Neural cell (in vitro differentiated cells): ENCODE measurements around the gene TSPAN9. TPM values are rescaled to one million over a fixed set of nuclear protein-coding genes. Genes with fewer than 3 reads are reported as not detected.

Experiments used
- H2AFZ ChIP-seq: fragments of 200-600, 300-800 bp; sonication (generic), shearing (Covaris generic); 2 replicates; pipeline ENCODE4 v1.6.0; 2014; ENCODE audit warnings: low read depth, mild to moderate bottlenecking, antibody characterized with exemption, low read length, moderate library complexity
- H3F3A ChIP-seq: fragments of 200-600 bp; shearing (Covaris generic); 2 replicates; pipeline ENCODE4 v1.6.1; 2016; ENCODE audit warnings: mild to moderate bottlenecking, moderate library complexity, mixed read lengths, antibody characterized with exemption, low read length; ENCODE audit not compliant: insufficient read depth, poor library complexity, severe bottlenecking
- H3K27ac ChIP-seq: fragments of 200-600, 300-800 bp; sonication (generic), shearing (Covaris generic); 2 replicates; pipeline ENCODE4 v1.5.1; 2014; ENCODE audit warnings: mild to moderate bottlenecking, low read length, moderate library complexity
- H3K27me3 ChIP-seq: fragments of 300-800, 200-600 bp; sonication (generic), shearing (Covaris generic); 2 replicates; pipeline ENCODE4 v1.6.0; 2014; ENCODE audit warnings: mild to moderate bottlenecking, low read depth, low read length, moderate library complexity; ENCODE audit not compliant: insufficient read depth
- H3K36me3 ChIP-seq: fragments of 300-800, 200-600 bp; sonication (generic), shearing (Covaris generic); 2 replicates; pipeline ENCODE4 v1.5.1; 2014; ENCODE audit warnings: mild to moderate bottlenecking, antibody characterized with exemption, low read length, moderate library complexity; ENCODE audit not compliant: insufficient read depth
- H3K4me2 ChIP-seq: fragments of 300-800, 200-600 bp; sonication (generic), shearing (Covaris generic); 2 replicates; pipeline ENCODE4 v1.6.0; 2014; ENCODE audit warnings: mild to moderate bottlenecking, low read length
- H3K4me3 ChIP-seq: fragments of 300-800, 200-600 bp; sonication (generic), shearing (Covaris generic); 2 replicates; pipeline ENCODE4 v1.5.1; 2014; ENCODE audit warnings: mild to moderate bottlenecking, low read length, moderate library complexity
- H3K79me2 ChIP-seq: fragments of 200-600 bp; shearing (Covaris generic); replicated peaks from 2 replicates; pipeline ENCODE4 v1.6.0; 2014; ENCODE audit warnings: mild to moderate bottlenecking, low read length, moderate library complexity; ENCODE audit not compliant: insufficient read depth
- H3K9ac ChIP-seq: fragments of 300-800, 200-600 bp; sonication (generic), shearing (Covaris generic); 2 replicates; pipeline ENCODE4 v1.6.1; 2016; ENCODE audit warnings: mild to moderate bottlenecking, low read length, mixed read lengths
- H3K9me2 ChIP-seq: fragments of 200-600 bp; shearing (Covaris generic); 2 replicates; pipeline ENCODE4 v1.6.1; 2016; ENCODE audit warnings: mild to moderate bottlenecking, low read length, mixed read lengths; ENCODE audit not compliant: insufficient read depth
- H3K9me3 ChIP-seq: fragments of 200-600, 300-800 bp; sonication (generic), shearing (Covaris generic); 2 replicates; pipeline ENCODE4 v1.6.1; 2016; ENCODE audit warnings: mild to moderate bottlenecking, mixed run types, low read length, moderate library complexity, mixed read lengths
- H4K20me1 ChIP-seq: fragments of 200-600 bp; shearing (Covaris generic); 2 replicates; pipeline ENCODE4 v1.6.1; 2016; ENCODE audit warnings: mild to moderate bottlenecking, mixed run types; ENCODE audit not compliant: insufficient read depth
- EP300 ChIP-seq: fragments of 450-650 bp; conservative IDR thresholded peaks from 2 replicates; pipeline ENCODE4 v1.6.1; 2014; ENCODE audit warnings: antibody characterized with exemption, mild to moderate bottlenecking, moderate library complexity; ENCODE audit not compliant: poor library complexity, severe bottlenecking
- EZH2 ChIP-seq: fragments of 200-600, 300-800 bp; shearing (Covaris generic), sonication (generic); IDR thresholded peaks from 2 replicates; pipeline ENCODE4 v1.6.1; 2014; ENCODE audit warnings: antibody characterized with exemption, low read length, borderline replicate concordance, mild to moderate bottlenecking; ENCODE audit not compliant: insufficient read depth, poor library complexity, severe bottlenecking
- MXI1 ChIP-seq: fragments of 450-650 bp; conservative IDR thresholded peaks from 2 replicates; pipeline ENCODE4 v1.6.1; 2014; ENCODE audit warnings: antibody characterized with exemption, mild to moderate bottlenecking; ENCODE audit not compliant: poor library complexity, severe bottlenecking
- POLR2AphosphoS5 ChIP-seq: IDR thresholded peaks from 2 replicates; pipeline ENCODE4 v1.6.1; 2012
- RAD21 ChIP-seq: fragments of 450-650 bp; conservative IDR thresholded peaks from 2 replicates; pipeline ENCODE4 v1.6.1; 2014; ENCODE audit warnings: antibody characterized with exemption, mild to moderate bottlenecking, moderate library complexity
- SMC3 ChIP-seq: fragments of 450-650 bp; conservative IDR thresholded peaks from 2 replicates; pipeline ENCODE4 v1.6.1; 2014; ENCODE audit warnings: antibody characterized with exemption, mild to moderate bottlenecking, moderate library complexity; ENCODE audit not compliant: poor library complexity
- TAF1 ChIP-seq: IDR thresholded peaks from 2 replicates; pipeline ENCODE4 v1.6.1; 2012; ENCODE audit warnings: low read depth
- polyA plus RNA-seq: library from polyadenylated mRNA; depleted of rRNA; stranded (reverse); fragments of >200 nt; gene quantifications from 2 replicates; pipeline ENCODE4 v1.2.3, GENCODE V29; 2014
- TF ChIP-seq, protein P1 (sequence below): fragments of 450-650 bp; IDR thresholded peaks from 2 replicates; pipeline ENCODE4 v1.5.1; 2014; ENCODE audit warnings: antibody characterized with exemption, mild to moderate bottlenecking, moderate library complexity; ENCODE audit not compliant: poor library complexity, severe bottlenecking
- TF ChIP-seq, protein P2 (sequence below): IDR thresholded peaks from 2 replicates; pipeline ENCODE4 v1.6.1; 2012; ENCODE audit warnings: borderline replicate concordance

Gene TSPAN9
- polyA plus RNA-seq, 1 donor from 2014 or later: 11.9 TPM

DNA sequence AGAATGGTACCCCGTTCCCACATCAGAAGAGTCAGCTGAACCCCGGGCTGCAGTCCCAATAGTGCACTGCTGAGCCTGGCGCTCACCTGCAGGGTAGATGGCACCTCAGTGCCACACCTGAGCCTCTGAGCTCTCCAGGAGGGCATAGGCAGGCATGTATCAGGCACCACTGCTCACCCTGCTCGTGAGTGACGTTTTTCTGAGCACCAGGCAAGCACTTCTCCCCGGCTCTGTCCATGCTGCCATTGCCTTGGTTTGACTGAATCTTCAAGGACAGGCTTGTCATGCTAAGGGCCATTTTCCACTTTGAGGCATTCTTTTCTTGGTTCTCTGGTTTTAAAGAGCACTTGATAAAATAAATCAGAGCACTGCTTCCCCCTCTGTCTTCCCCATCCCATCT lies 252.2 kb downstream of the TSPAN9 start (continued):
- TF ChIP-seq, protein P1, sequence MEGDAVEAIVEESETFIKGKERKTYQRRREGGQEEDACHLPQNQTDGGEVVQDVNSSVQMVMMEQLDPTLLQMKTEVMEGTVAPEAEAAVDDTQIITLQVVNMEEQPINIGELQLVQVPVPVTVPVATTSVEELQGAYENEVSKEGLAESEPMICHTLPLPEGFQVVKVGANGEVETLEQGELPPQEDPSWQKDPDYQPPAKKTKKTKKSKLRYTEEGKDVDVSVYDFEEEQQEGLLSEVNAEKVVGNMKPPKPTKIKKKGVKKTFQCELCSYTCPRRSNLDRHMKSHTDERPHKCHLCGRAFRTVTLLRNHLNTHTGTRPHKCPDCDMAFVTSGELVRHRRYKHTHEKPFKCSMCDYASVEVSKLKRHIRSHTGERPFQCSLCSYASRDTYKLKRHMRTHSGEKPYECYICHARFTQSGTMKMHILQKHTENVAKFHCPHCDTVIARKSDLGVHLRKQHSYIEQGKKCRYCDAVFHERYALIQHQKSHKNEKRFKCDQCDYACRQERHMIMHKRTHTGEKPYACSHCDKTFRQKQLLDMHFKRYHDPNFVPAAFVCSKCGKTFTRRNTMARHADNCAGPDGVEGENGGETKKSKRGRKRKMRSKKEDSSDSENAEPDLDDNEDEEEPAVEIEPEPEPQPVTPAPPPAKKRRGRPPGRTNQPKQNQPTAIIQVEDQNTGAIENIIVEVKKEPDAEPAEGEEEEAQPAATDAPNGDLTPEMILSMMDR: no peak

DNA sequence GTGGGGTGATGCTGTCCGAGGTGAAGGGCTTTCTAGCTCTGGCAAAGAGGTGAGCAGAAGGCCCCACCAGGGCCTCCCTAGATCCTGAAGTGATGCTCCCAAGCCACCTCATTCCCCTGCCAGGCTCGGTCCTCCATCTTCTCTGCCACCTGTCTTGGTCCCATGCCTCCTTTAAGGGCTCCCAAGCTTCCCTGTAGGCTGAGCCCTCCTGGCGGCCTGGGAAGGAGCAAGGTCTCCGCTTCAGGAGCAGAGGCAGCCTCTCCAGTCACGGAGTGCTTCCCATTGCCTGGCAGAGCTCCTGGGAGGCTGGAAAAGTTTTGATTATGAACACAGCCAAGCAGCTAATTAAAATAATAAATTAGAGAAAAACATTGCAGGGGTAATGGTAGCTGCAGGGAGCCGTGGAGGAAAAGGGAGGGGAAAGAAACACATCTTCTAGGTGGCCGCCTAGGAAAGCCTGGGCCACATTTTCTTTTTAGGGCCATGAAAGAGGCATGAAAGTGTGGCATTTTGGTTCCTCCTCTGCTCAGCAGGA lies 253.9 kb downstream of the TSPAN9 start:
- H4K20me1 ChIP-seq: no peaks in the 10 kb centered on the region
- no peak for TF ChIP-seq RAD21
- TF ChIP-seq, protein P2, sequence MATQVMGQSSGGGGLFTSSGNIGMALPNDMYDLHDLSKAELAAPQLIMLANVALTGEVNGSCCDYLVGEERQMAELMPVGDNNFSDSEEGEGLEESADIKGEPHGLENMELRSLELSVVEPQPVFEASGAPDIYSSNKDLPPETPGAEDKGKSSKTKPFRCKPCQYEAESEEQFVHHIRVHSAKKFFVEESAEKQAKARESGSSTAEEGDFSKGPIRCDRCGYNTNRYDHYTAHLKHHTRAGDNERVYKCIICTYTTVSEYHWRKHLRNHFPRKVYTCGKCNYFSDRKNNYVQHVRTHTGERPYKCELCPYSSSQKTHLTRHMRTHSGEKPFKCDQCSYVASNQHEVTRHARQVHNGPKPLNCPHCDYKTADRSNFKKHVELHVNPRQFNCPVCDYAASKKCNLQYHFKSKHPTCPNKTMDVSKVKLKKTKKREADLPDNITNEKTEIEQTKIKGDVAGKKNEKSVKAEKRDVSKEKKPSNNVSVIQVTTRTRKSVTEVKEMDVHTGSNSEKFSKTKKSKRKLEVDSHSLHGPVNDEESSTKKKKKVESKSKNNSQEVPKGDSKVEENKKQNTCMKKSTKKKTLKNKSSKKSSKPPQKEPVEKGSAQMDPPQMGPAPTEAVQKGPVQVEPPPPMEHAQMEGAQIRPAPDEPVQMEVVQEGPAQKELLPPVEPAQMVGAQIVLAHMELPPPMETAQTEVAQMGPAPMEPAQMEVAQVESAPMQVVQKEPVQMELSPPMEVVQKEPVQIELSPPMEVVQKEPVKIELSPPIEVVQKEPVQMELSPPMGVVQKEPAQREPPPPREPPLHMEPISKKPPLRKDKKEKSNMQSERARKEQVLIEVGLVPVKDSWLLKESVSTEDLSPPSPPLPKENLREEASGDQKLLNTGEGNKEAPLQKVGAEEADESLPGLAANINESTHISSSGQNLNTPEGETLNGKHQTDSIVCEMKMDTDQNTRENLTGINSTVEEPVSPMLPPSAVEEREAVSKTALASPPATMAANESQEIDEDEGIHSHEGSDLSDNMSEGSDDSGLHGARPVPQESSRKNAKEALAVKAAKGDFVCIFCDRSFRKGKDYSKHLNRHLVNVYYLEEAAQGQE: no peak
- no peak for TF ChIP-seq SMC3
- no peak for TF ChIP-seq EZH2
- TF ChIP-seq, protein P1: no peak
- no peak for TF ChIP-seq MXI1
- TF ChIP-seq TAF1: no peak
- no peak for TF ChIP-seq POLR2AphosphoS5
- no peak for TF ChIP-seq EP300

DNA sequence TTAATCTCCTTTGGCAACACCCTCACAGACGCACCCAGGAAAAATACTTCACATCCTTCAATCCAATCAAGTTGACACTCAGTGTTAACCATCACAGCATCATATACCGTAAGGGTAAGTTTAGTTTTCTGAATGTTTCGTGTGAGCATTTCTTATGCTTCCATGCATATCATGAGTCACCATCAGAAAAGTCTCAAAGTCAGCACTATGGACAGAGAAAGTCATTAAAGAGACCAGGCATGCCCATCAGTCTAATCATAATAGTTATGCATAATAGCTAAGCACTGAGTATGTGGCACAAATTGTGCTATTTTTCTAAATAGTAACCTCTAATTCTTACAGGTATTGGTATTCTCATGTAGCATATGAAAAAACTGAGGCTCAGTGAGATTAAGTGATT lies 255.0 kb downstream of the TSPAN9 start:
- Histone ChIP-seq H3K9me3 (no peaks in the 10 kb centered on the region), H3F3A (no peaks in the 10 kb centered on the region), H3K36me3 (no peaks in the 10 kb centered on the region), H3K9ac (no peak overlapping the region), H3K79me2 (no peaks in the 10 kb centered on the region), H2AFZ (no peak overlapping the region), H4K20me1 (no peaks in the 10 kb centered on the region), H3K4me3 (no peak overlapping the region), H3K27ac (no peak overlapping the region), H3K27me3 (no peaks in the 10 kb centered on the region), H3K4me2 (no peak overlapping the region), H3K9me2 (no peaks in the 10 kb centered on the region)
- TF ChIP-seq POLR2AphosphoS5 (no peak), RAD21 (no peak), EZH2 (no peak), EP300 (no peak)
- TF ChIP-seq, protein P2: no peak

More for the DNA sequence above, 253.9 kb downstream of the TSPAN9 start:
- Histone ChIP-seq H3K27me3 (no peaks in the 10 kb centered on the region), H3K27ac (no peak overlapping the region), H2AFZ (no peak overlapping the region), H3K4me3 (no peak overlapping the region), H3K4me2 (no peak overlapping the region), H3K9ac (no peak overlapping the region), H3K79me2 (no peaks in the 10 kb centered on the region), H3K9me2 (no peaks in the 10 kb centered on the region), H3K9me3 (no peaks in the 10 kb centered on the region), H3K36me3 (no peaks in the 10 kb centered on the region), H3F3A (no peaks in the 10 kb centered on the region)
